Mesendoderm (in vitro differentiated cells): ENCODE measurements around the gene FLOT1.
"Not testable (repeated sequence)": the region's sequence is repeated elsewhere in the genome, so short reads cannot be mapped to it uniquely, and the experiment has no call there.

Experiments
- DNase-seq: peaks from one replicate; pipeline ENCODE4 v3.0.0; 2013
- H2AK5ac ChIP-seq: 2 replicates; pipeline ENCODE4 v1.6.1; 2013; ENCODE audit warnings: low read length, inconsistent platforms
- H2BK120ac ChIP-seq: 2 replicates; pipeline ENCODE4 v1.6.1; 2013; ENCODE audit warnings: low read depth, mild to moderate bottlenecking, low read length, moderate library complexity, mixed read lengths
- H2BK15ac ChIP-seq: replicated peaks from 2 replicates; pipeline ENCODE4 v1.6.1; 2013; ENCODE audit warnings: low read depth, mild to moderate bottlenecking, moderate library complexity
- H2BK5ac ChIP-seq: 2 replicates; pipeline ENCODE4 v1.6.1; 2013; ENCODE audit warnings: low read length, inconsistent platforms
- H3K18ac ChIP-seq: 2 replicates; pipeline ENCODE4 v1.6.1; 2013; ENCODE audit warnings: mild to moderate bottlenecking, low read length, mixed read lengths
- H3K23ac ChIP-seq: one replicate; pipeline ENCODE4 v1.6.1; 2013; ENCODE audit warnings: low read length
- H3K27ac ChIP-seq: 2 replicates; pipeline ENCODE4 v1.5.1; 2013; ENCODE audit warnings: low read depth, mild to moderate bottlenecking, inconsistent platforms, low read length, moderate library complexity
- H3K27me3 ChIP-seq: 2 replicates; pipeline ENCODE4 v1.6.1; 2013; ENCODE audit warnings: low read length, control low read depth, mild to moderate bottlenecking, inconsistent platforms; ENCODE audit not compliant: insufficient read depth, poor library complexity
- H3K36me3 ChIP-seq: 2 replicates; pipeline ENCODE4 v1.6.1; 2013; ENCODE audit warnings: low read length, inconsistent platforms; ENCODE audit not compliant: control insufficient read depth, insufficient read depth
- H3K4ac ChIP-seq: one replicate; pipeline ENCODE4 v1.6.1; 2013; ENCODE audit warnings: low read depth, mild to moderate bottlenecking, low read length, moderate library complexity
- H3K4me1 ChIP-seq: 2 replicates; pipeline ENCODE4 v1.6.1; 2013; ENCODE audit warnings: low read depth, low read length, inconsistent platforms; ENCODE audit not compliant: control insufficient read depth
- H3K4me2 ChIP-seq: 2 replicates; pipeline ENCODE4 v1.6.1; 2013; ENCODE audit warnings: low read length
- H3K4me3 ChIP-seq: 2 replicates; pipeline ENCODE4 v1.5.1; 2013; ENCODE audit warnings: mild to moderate bottlenecking, low read length
- H3K56ac ChIP-seq: one replicate; pipeline ENCODE4 v1.6.1; 2013; ENCODE audit warnings: low read length
- H3K79me1 ChIP-seq: 2 replicates; pipeline ENCODE4 v1.6.1; 2013; ENCODE audit warnings: low read length, inconsistent platforms
- H3K79me2 ChIP-seq: 2 replicates; pipeline ENCODE4 v1.6.1; 2013; ENCODE audit warnings: mild to moderate bottlenecking, low read length; ENCODE audit not compliant: control insufficient read depth, insufficient read depth
- H3K9ac ChIP-seq: 2 replicates; pipeline ENCODE4 v1.6.1; 2013; ENCODE audit warnings: low read length, inconsistent platforms
- H4K5ac ChIP-seq: one replicate; pipeline ENCODE4 v1.6.1; 2013; ENCODE audit warnings: low read length
- H4K8ac ChIP-seq: one replicate; pipeline ENCODE4 v1.6.1; 2013; ENCODE audit warnings: low read depth, mild to moderate bottlenecking, control low read depth, low read length, moderate library complexity
- WGBS: extraction: QIAGEN DNeasy Blood & Tissue Kit; methylation state at CpG from one replicate; pipeline ENCODE4 v1.1.7; 2013; ENCODE audit warnings: low lambda C conversion rate, missing lambda C conversion rate; ENCODE audit not compliant: insufficient coverage; ENCODE audit errors: extremely low coverage; 5-methylcytosine and 5-hydroxymethylcytosine counted together

The FLOT1 gene

DNA sequence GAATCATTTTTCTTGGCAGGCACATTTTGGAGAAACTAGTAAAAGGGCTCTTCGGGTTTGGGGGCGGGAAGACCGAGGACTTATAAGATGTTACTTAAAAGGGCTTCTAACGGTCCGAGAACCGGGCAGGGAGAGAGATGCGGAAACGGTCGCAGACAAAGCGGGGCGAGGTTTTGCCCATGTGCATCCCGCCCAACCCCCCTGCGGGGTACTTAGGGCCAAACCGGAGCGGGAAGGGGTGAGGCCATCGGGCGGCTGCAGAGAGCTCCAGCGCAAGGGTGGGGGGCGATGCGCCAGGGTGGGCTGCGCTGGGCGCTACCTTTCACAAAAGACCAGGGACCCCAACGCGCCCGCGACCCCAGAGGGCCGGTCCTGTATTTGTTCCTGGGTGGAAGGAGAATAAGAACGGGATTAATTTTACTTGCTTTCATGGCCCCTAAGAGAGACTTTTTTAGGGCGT is 21.7 kb downstream of the FLOT1 start:
- DNase-seq, result peak; percentile 81
- Histone ChIP-seq H3K4me2 (no peak overlapping the region), H3K23ac (peak overlapping the region; percentile 49), H3K9ac (peak overlapping the region; percentile 98), H3K4ac (peak overlapping the region; percentile 86), H3K79me2 (peaks cover 41% of the 10 kb centered on the region), H4K8ac (peak overlapping the region; percentile 67), H3K27ac (peak overlapping the region; percentile 90), H3K56ac (peak overlapping the region; percentile 96), H3K27me3 (no peaks in the 10 kb centered on the region), H3K36me3 (peaks cover 19% of the 10 kb centered on the region), H2BK120ac (peak overlapping the region; percentile 34), H3K4me3 (peak overlapping the region; percentile 95), H2BK5ac (peak overlapping the region; percentile 73), H2BK15ac (no peak overlapping the region), H3K4me1 (peaks cover 2% of the 10 kb centered on the region), H3K18ac (peak overlapping the region; percentile 96), H4K5ac (no peak overlapping the region), H2AK5ac (no peak overlapping the region), H3K79me1 (peaks cover 2% of the 10 kb centered on the region)
- WGBS, result no CpG with 5 or more reads among the region's 29 CpGs

DNA sequence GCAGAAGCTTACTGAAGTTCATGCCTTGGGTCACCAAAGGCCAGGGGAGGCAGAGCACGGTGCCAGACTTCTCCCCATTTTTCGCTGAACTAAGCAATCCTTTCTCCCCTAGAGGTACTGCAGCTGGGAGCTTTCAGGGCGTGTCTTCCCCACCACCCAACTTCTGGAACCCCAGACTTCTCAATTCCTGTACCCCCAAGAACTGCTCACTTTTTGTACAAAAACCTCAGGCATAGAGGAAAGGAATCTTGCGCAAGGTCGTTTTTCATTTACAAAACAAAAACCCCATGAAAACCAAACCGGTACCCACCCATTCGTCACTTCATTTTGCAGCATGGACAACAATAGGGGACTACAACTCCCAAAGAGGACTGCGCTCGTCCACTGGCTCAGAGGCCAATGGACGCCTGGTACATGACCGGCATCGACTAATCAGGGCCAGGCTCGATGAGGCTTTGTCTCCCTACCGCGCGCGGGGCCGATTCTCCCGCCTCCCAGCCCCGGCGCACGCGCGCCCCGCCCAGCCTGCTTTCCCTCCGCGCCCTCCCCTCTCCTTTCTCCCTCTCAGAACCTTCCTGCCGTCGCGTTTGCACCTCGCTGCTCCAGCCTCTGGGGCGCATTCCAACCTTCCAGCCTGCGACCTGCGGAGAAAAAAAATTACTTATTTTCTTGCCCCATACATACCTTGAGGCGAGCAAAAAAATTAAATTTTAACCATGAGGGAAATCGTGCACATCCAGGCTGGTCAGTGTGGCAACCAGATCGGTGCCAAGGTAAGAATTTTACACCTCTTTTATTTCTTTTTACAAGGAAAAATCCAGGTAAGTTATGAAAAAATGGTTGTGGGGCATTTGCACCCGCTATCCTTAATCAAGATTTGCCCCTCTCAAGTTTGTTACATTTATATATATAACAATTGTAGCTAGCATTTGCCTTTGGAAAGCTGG is 22.4 kb downstream of the FLOT1 start, which contains the start of gene TUBB:
TUBB (plus strand) TSS at position 562 of the 947 bp plus-strand sequence; CDS start at position 717, 155 bp downstream.
- Histone ChIP-seq H3K18ac (peak within 1 kb of the TSS; percentile 96), H2AK5ac (peak within 1 kb of the TSS; percentile 72), H4K5ac (peak within 1 kb of the TSS; percentile 36), H3K36me3 (peaks cover 19% of the 10 kb centered on the region), H4K8ac (peak within 1 kb of the TSS; percentile 67), H3K79me2 (peaks cover 41% of the 10 kb centered on the region), H3K4ac (peak within 1 kb of the TSS; percentile 96), H3K27ac (peak within 1 kb of the TSS; percentile 93), H3K4me1 (peaks cover 2% of the 10 kb centered on the region), H3K27me3 (no peaks in the 10 kb centered on the region), H2BK120ac (peak within 1 kb of the TSS; percentile 63), H3K79me1 (peaks cover 2% of the 10 kb centered on the region), H2BK15ac (no peak within 1 kb of the TSS), H3K56ac (peak within 1 kb of the TSS; percentile 96), H3K23ac (peak within 1 kb of the TSS; percentile 49), H3K4me3 (peak within 1 kb of the TSS; percentile 95), H3K9ac (peak within 1 kb of the TSS; percentile 98), H3K4me2 (peak within 1 kb of the TSS; percentile 89), H2BK5ac (peak within 1 kb of the TSS; percentile 73)
- WGBS, result no CpG with 5 or more reads among the region's 38 CpGs
- peak; percentile 100 for DNase-seq

DNA sequence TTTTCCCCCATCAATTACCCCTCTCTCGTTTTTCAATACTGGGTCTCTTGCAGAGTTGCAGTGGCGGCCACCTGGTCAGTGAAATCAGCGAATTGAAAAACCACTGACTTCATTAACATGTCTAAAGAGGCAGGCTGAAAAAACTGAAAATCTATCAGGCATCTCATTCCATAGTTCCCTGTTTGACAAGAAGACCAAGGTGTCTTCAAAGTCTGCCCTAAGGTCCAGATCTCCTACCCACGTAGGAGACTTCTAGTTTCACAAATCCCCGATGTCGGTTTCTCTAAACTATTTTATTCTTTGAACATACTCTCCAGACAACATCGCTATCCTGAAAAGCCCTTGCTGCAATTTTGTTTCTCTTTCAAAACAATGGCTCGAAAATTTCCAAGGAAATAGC is 23.1 kb downstream of the FLOT1 start:
- peak overlapping the region; percentile 72 for H3K18ac ChIP-seq
- peaks cover 41% of the 10 kb centered on the region for H3K79me2 ChIP-seq
- peak overlapping the region; percentile 44 for H2BK5ac ChIP-seq
- peak overlapping the region; percentile 36 for H4K5ac ChIP-seq
- peaks cover 15% of the 10 kb centered on the region for H3K36me3 ChIP-seq
- peak overlapping the region; percentile 63 for H2BK120ac ChIP-seq
- H2BK15ac ChIP-seq, result no peak overlapping the region
- peak overlapping the region; percentile 72 for H2AK5ac ChIP-seq
- H3K4me2 ChIP-seq, result peak overlapping the region; percentile 89
- peaks cover 4% of the 10 kb centered on the region for H3K79me1 ChIP-seq
- H3K4me3 ChIP-seq, result peak overlapping the region; percentile 46
- no CpG with 5 or more reads among the region's 8 CpGs for WGBS
- peak overlapping the region; percentile 93 for H3K27ac ChIP-seq
- peak overlapping the region; percentile 94 for H3K56ac ChIP-seq
- H3K9ac ChIP-seq, result peak overlapping the region; percentile 94
- H3K27me3 ChIP-seq, result no peaks in the 10 kb centered on the region
- H3K4ac ChIP-seq, result peak overlapping the region; percentile 96
- peaks cover 2% of the 10 kb centered on the region for H3K4me1 ChIP-seq
- no peak overlapping the region for H3K23ac ChIP-seq
- no peak overlapping the region for H4K8ac ChIP-seq
- no peak for DNase-seq

DNA sequence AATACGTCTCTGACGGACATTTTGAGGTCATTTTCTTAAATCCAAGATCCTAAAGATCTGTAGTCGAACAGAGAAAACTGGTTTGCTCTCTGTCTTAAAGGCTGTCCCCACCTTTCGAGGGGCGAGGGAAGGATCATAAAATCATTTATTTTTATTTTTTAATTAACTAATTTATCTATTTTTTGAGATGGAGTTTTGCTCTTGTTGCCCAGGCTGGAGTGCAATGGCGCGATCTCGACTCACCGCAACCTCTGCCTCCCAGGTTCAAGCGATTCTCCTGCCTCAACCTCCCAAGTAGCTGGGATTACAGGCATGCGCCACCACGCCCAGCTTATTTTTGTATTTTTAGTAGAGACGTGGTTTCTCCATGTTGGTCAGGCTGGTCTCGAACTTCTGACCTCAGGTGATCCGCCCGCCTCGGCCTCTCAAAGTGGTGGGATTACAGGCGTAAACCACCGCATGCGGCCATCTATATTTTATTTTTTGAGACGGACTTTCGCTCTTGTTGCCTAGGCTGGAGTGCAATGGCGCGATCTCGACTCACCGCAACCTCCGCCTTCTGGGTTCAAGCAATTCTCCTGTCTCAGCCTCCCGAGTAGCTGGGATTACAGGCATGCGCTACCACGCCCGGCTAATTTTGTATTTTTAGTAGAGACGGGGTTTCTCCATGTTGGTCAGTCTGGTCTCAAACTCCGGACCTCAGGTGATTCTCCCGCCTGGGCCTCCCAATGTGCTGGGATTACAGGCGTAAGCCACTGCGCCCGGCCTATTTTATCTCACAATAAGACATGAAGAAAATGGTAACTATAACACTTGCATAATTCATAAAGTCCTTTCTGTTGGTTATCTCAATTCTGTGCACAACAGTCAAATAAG is 24.4 kb downstream of the FLOT1 start:
- WGBS, result no CpG with 5 or more reads among the region's 37 CpGs

DNA sequence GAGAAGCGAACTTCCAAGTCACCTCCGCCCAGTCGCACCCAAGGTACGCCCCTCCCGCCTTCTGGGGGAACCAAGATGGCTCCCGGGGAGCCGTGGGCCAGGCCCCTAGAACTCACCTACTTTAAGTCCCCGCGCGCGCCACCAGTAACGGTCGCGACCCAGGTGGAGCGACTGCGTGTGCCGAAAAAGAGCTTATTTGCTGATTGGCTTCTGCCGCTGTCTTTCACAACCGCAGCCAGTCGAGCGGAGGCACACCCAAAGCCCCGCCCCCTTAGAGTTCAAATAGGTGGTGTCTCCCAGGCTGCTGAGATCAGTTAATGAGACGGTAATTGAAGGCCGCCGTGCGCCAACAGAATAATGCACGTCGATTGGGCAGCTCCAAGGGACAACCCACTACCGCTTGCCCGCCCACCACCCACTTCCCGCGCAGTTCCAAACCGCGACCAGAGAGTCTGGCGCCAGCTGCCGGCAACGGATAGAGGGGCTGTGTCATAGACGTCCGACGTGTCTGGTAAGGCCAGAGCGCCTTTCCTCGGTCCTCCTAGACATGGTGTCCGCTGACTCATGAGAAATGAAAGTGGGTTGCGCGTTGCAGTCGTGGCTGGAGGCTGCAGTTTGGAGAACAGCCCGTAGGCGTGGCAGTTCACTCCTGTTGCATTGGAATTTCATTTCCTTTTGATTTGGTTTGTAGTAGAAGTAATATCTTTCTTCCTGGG is 25.2 kb downstream of the FLOT1 start, which contains the start of gene MDC1:
MDC1 (minus strand) TSS at position 153 of the 716 bp plus-strand sequence. CDS start 2,106 bp downstream, outside the sequence.
- H4K8ac ChIP-seq, result no peak within 1 kb of the TSS
- H3K4me2 ChIP-seq, result peak within 1 kb of the TSS; percentile 67
- no peak within 1 kb of the TSS for H2BK120ac ChIP-seq
- no peaks in the 10 kb centered on the region for H3K27me3 ChIP-seq
- peak within 1 kb of the TSS; percentile 78 for H3K9ac ChIP-seq
- peak within 1 kb of the TSS; percentile 27 for H2BK5ac ChIP-seq
- no peak within 1 kb of the TSS for H2BK15ac ChIP-seq
- peaks cover 4% of the 10 kb centered on the region for H3K79me1 ChIP-seq
- peak within 1 kb of the TSS; percentile 72 for H3K18ac ChIP-seq
- peak within 1 kb of the TSS; percentile 75 for H3K27ac ChIP-seq
- no peak within 1 kb of the TSS for H4K5ac ChIP-seq
- peak within 1 kb of the TSS; percentile 92 for H2AK5ac ChIP-seq
- H3K4ac ChIP-seq, result peak within 1 kb of the TSS; percentile 72
- no CpG with 5 or more reads among the region's 48 CpGs for WGBS
- peak within 1 kb of the TSS; percentile 65 for H3K4me3 ChIP-seq
- H3K23ac ChIP-seq, result peak within 1 kb of the TSS; percentile 32
- H3K79me2 ChIP-seq, result peaks cover 23% of the 10 kb centered on the region
- H3K4me1 ChIP-seq, result peaks cover 2% of the 10 kb centered on the region
- peak within 1 kb of the TSS; percentile 89 for H3K56ac ChIP-seq
- peak; percentile 100 for DNase-seq
- H3K36me3 ChIP-seq, result peaks cover 9% of the 10 kb centered on the region

More for the DNA sequence above, 24.4 kb downstream of the FLOT1 start:
- Histone ChIP-seq H3K4ac (peak overlapping the region; percentile 81), H3K27ac (peak overlapping the region; percentile 75), H3K56ac (peak overlapping the region; percentile 78), H3K18ac (peak overlapping the region; percentile 36), H3K4me2 (peak overlapping the region; percentile 25), H3K79me2 (peaks cover 31% of the 10 kb centered on the region), H3K9ac (peak overlapping the region; percentile 70), H3K4me3 (peak overlapping the region; percentile 50), H2BK5ac (peak overlapping the region; percentile 1)
- not testable (repeated sequence) for H4K8ac ChIP-seq, H2BK15ac ChIP-seq, H3K36me3 ChIP-seq, H3K79me1 ChIP-seq, H3K23ac ChIP-seq, H4K5ac ChIP-seq, DNase-seq, H2BK120ac ChIP-seq, H3K4me1 ChIP-seq, H2AK5ac ChIP-seq, H3K27me3 ChIP-seq
